PFSK-1 (cell line): Measurements from ENCODE around the gene CTNND2.

Experiments used
- FOXP2 ChIP-seq: optimal IDR thresholded peaks from 2 replicates; pipeline ENCODE3; 2011; ENCODE audit warnings: borderline replicate concordance, control low read depth, inconsistent platforms; ENCODE audit not compliant: insufficient read depth; ENCODE audit errors: extremely low read length, extremely low read depth
- POLR2AphosphoS5 ChIP-seq: IDR thresholded peaks from 2 replicates; pipeline ENCODE4 v1.6.1; 2012; ENCODE audit warnings: low read depth, mild to moderate bottlenecking, control low read depth, low read length, moderate library complexity
- SIN3A ChIP-seq: IDR thresholded peaks from 2 replicates; pipeline ENCODE4 v1.6.1; 2012; ENCODE audit warnings: mild to moderate bottlenecking, low read length, moderate library complexity, borderline replicate concordance; ENCODE audit not compliant: insufficient read depth
- TAF1 ChIP-seq: IDR thresholded peaks from 2 replicates; pipeline ENCODE4 v1.6.1; 2012; ENCODE audit warnings: low read length, control low read depth, borderline replicate concordance; ENCODE audit not compliant: insufficient read depth
- TF ChIP-seq, protein P1 (sequence below), 2 experiments: IDR thresholded peaks; 2 replicates each; pipeline versions ENCODE4 v1.6.1 to v1.8.0; 2011 to 2012; ENCODE audit warnings: low read depth in 2 of 2, low read length in 2 of 2, control low read depth in 1 of 2, inconsistent platforms in 1 of 2, mild to moderate bottlenecking in 1 of 2, moderate library complexity in 1 of 2; ENCODE audit not compliant: insufficient read depth in 1 of 2

Gene CTNND2

GRCh38 chr5:11869203-11869602 lies 35.0 kb downstream of the CTNND2 start:
- TF ChIP-seq, protein P1, sequence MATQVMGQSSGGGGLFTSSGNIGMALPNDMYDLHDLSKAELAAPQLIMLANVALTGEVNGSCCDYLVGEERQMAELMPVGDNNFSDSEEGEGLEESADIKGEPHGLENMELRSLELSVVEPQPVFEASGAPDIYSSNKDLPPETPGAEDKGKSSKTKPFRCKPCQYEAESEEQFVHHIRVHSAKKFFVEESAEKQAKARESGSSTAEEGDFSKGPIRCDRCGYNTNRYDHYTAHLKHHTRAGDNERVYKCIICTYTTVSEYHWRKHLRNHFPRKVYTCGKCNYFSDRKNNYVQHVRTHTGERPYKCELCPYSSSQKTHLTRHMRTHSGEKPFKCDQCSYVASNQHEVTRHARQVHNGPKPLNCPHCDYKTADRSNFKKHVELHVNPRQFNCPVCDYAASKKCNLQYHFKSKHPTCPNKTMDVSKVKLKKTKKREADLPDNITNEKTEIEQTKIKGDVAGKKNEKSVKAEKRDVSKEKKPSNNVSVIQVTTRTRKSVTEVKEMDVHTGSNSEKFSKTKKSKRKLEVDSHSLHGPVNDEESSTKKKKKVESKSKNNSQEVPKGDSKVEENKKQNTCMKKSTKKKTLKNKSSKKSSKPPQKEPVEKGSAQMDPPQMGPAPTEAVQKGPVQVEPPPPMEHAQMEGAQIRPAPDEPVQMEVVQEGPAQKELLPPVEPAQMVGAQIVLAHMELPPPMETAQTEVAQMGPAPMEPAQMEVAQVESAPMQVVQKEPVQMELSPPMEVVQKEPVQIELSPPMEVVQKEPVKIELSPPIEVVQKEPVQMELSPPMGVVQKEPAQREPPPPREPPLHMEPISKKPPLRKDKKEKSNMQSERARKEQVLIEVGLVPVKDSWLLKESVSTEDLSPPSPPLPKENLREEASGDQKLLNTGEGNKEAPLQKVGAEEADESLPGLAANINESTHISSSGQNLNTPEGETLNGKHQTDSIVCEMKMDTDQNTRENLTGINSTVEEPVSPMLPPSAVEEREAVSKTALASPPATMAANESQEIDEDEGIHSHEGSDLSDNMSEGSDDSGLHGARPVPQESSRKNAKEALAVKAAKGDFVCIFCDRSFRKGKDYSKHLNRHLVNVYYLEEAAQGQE (IDR thresholded peaks at IDR 0.05; ENCODE audit: insufficient read depth in 1 of 2, low read depth in 2 of 2, low read length in 2 of 2) = no peak
- TF ChIP-seq TAF1 (no peak), POLR2AphosphoS5 (no peak), FOXP2 (no peak)

GRCh38 chr5:11863911-11864310 lies 40.3 kb downstream of the CTNND2 start:
- TF ChIP-seq POLR2AphosphoS5 = no peak
- no peak for TF ChIP-seq FOXP2
- no peak for TF ChIP-seq SIN3A
- TF ChIP-seq TAF1 = no peak
- TF ChIP-seq, protein P1 (IDR thresholded peaks at IDR 0.05; ENCODE audit: insufficient read depth in 1 of 2, low read depth in 2 of 2, low read length in 2 of 2) = no peak

DNA sequence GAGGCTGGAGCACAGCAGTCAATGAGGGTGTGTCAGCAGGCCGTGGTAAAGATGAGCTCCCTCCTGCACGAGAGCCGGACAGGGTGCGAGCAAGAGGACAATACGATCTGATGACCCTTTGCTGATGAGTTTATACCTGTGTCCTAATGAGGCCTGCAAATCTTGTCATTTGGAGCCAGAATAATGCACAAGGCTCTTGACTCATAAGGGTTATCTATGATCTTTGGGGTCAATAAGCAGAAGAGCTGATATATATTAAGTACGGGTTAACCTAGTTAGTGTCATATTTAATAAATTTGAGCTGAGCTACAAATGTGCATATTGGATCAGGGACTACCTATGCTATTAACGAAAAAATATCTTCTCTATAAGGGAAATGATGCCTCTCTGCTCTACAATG lies 46.9 kb downstream of the CTNND2 start:
- TF ChIP-seq TAF1 (no peak), SIN3A (no peak), FOXP2 (no peak), POLR2AphosphoS5 (no peak)
- TF ChIP-seq, protein P1 (IDR thresholded peaks at IDR 0.05; ENCODE audit: insufficient read depth in 1 of 2, low read depth in 2 of 2, low read length in 2 of 2) = no peak

DNA sequence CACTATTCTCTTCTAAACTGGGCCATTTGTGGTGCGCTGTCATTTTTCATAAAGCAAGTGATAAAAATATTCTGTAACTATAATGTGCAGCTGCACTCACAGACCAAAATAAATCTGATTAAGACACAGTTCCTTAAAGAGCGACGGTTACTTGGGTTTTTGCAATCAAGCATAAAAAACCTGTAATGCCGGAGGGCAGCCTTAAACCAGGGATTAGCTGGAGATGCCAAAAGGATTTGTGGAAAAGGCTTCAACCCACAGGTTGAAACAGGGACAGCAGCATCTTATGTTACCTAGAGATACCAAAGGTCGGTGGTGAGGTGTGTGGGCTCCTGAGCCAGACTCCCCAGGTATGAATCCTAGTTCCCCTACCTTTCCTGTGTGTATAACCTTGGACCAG lies 49.3 kb downstream of the CTNND2 start:
- TF ChIP-seq TAF1 = no peak
- TF ChIP-seq SIN3A = no peak
- no peak for TF ChIP-seq POLR2AphosphoS5
- no peak for TF ChIP-seq FOXP2
- TF ChIP-seq, protein P1 (IDR thresholded peaks at IDR 0.05; ENCODE audit: insufficient read depth in 1 of 2, low read depth in 2 of 2, low read length in 2 of 2) = no peak

DNA sequence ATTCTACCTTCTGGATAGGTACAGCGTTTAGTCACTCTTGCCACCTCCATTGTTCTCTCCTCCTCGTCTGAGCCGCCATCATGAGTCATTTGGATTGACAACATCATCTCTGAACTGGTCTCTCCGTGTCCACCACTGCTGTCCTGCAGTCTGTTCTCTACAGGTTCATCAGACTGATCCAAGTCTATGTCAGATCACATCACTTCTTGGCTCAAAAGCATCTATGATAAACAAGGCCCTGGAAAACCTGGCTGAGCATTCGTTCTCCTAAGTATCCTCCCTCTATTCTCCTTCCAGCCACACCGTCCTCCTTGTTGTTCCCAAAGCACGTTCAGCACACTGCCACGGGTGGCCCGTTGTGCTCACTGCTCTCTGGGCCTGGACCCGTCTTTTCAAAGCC lies 50.5 kb downstream of the CTNND2 start:
- TF ChIP-seq POLR2AphosphoS5 (no peak), TAF1 (no peak), FOXP2 (no peak)
- TF ChIP-seq, protein P1 (IDR thresholded peaks at IDR 0.05; ENCODE audit: insufficient read depth in 1 of 2, low read depth in 2 of 2, low read length in 2 of 2) = no peak
